ENCODE measurements around the gene PRKACA. TPM values are rescaled to one million over a fixed set of nuclear protein-coding genes. Genes with fewer than 3 reads are reported as not detected.

PRKACA gene
- total RNA-seq, 1 donor from 2014 or later: 22.2 TPM

- H2AFZ ChIP-seq (replicated peaks): no peak overlapping the region
- H3K4me3 ChIP-seq: no peak overlapping the region
- H3K27ac ChIP-seq: no peak overlapping the region
- TF ChIP-seq CTCF (IDR thresholded peaks at IDR 0.05) (no peak), EZH2 (IDR thresholded peaks at IDR 0.05) (no peak), EZH2phosphoT487 (IDR thresholded peaks at IDR 0.05) (no peak)
- H3K9me3 Mint-ChIP-seq: no peaks in the 10 kb centered on the region
- H3K27me3 Mint-ChIP-seq (ENCODE audit: insufficient read depth, low read depth): peaks cover 6% of the 10 kb centered on the region
- H3K36me3 ChIP-seq: no peaks in the 10 kb centered on the region
- H3K9ac ChIP-seq: no peak overlapping the region
- no peak overlapping the region for H3K27ac Mint-ChIP-seq
- peaks cover 18% of the 10 kb centered on the region for H3K36me3 Mint-ChIP-seq
- H3K9me3 ChIP-seq (ENCODE audit: low read depth): no peaks in the 10 kb centered on the region
- no peaks in the 10 kb centered on the region for H4K20me1 ChIP-seq (ENCODE audit: low read depth)
- no peak overlapping the region for H3K4me3 Mint-ChIP-seq
- no peaks in the 10 kb centered on the region for H3K27me3 ChIP-seq
- no peaks in the 10 kb centered on the region for H3K4me1 ChIP-seq
- no peaks in the 10 kb centered on the region for H3F3A ChIP-seq (ENCODE audit: low read depth)
- no peak overlapping the region for H3K4me2 ChIP-seq
- no peak for DNase-seq (ENCODE audit: low spot score)
- peaks cover 2% of the 10 kb centered on the region for H3K4me1 Mint-ChIP-seq
- H3K79me2 ChIP-seq (ENCODE audit: low read depth): no peaks in the 10 kb centered on the region
Observed at GRCh38 chr19:14158276-14159023, 40.9 kb upstream of the PRKACA start.

GRCh38 chr19:14156971-14157717 lies 39.6 kb upstream of the PRKACA start:
- H3K4me1 ChIP-seq: no peaks in the 10 kb centered on the region
- H3K4me3 Mint-ChIP-seq: no peak overlapping the region
- DNase-seq (ENCODE audit: low spot score): no peak
- TF ChIP-seq EZH2phosphoT487 (IDR thresholded peaks at IDR 0.05) (no peak), CTCF (IDR thresholded peaks at IDR 0.05) (no peak), EZH2 (IDR thresholded peaks at IDR 0.05) (no peak)
- peaks cover 3% of the 10 kb centered on the region for H3F3A ChIP-seq (ENCODE audit: low read depth)
- no peak overlapping the region for H3K4me2 ChIP-seq
- H3K27ac Mint-ChIP-seq: no peak overlapping the region
- H3K4me1 Mint-ChIP-seq: peaks cover 2% of the 10 kb centered on the region
- H4K20me1 ChIP-seq (ENCODE audit: low read depth): peaks cover 4% of the 10 kb centered on the region
- H3K27me3 Mint-ChIP-seq (ENCODE audit: insufficient read depth, low read depth): peaks cover 6% of the 10 kb centered on the region
- H2AFZ ChIP-seq (replicated peaks): no peak overlapping the region
- H3K27me3 ChIP-seq: no peaks in the 10 kb centered on the region
- H3K27ac ChIP-seq: no peak overlapping the region
- H3K4me3 ChIP-seq: no peak overlapping the region
- H3K36me3 ChIP-seq: no peaks in the 10 kb centered on the region
- H3K9ac ChIP-seq: no peak overlapping the region
- no peaks in the 10 kb centered on the region for H3K9me3 ChIP-seq (ENCODE audit: low read depth)
- H3K79me2 ChIP-seq (ENCODE audit: low read depth): no peaks in the 10 kb centered on the region
- no peaks in the 10 kb centered on the region for H3K9me3 Mint-ChIP-seq
- peaks cover 19% of the 10 kb centered on the region for H3K36me3 Mint-ChIP-seq

- no peak overlapping the region for H2AFZ ChIP-seq (replicated peaks)
- no peak overlapping the region for H3K27ac Mint-ChIP-seq
- no peaks in the 10 kb centered on the region for H3K36me3 ChIP-seq
- H3K27ac ChIP-seq: no peak overlapping the region
- no peaks in the 10 kb centered on the region for H3K79me2 ChIP-seq (ENCODE audit: low read depth)
- DNase-seq (ENCODE audit: low spot score): no peak
- peaks cover 19% of the 10 kb centered on the region for H3K36me3 Mint-ChIP-seq
- H3K4me3 ChIP-seq: no peak overlapping the region
- TF ChIP-seq CTCF (IDR thresholded peaks at IDR 0.05) (no peak), EZH2 (IDR thresholded peaks at IDR 0.05) (no peak), EZH2phosphoT487 (IDR thresholded peaks at IDR 0.05) (no peak)
- H3K4me1 Mint-ChIP-seq: no peaks in the 10 kb centered on the region
- no peaks in the 10 kb centered on the region for H3K4me1 ChIP-seq
- peaks cover 7% of the 10 kb centered on the region for H4K20me1 ChIP-seq (ENCODE audit: low read depth)
- H3K9me3 ChIP-seq (ENCODE audit: low read depth): no peaks in the 10 kb centered on the region
- H3K9me3 Mint-ChIP-seq: no peaks in the 10 kb centered on the region
- no peak overlapping the region for H3K9ac ChIP-seq
- no peak overlapping the region for H3K4me3 Mint-ChIP-seq
- H3K4me2 ChIP-seq: no peak overlapping the region
- H3K27me3 ChIP-seq: no peaks in the 10 kb centered on the region
- H3F3A ChIP-seq (ENCODE audit: low read depth): peaks cover 3% of the 10 kb centered on the region
- peaks cover 6% of the 10 kb centered on the region for H3K27me3 Mint-ChIP-seq (ENCODE audit: insufficient read depth, low read depth)
Observed at GRCh38 chr19:14156122-14156521, 38.6 kb upstream of the PRKACA start.
